NCI-H2081 treated with DMSO at 0.1 percent for 48 hours (cell line): ENCODE data around the gene SYNGAP1.
"Not testable (repeated sequence)": the region's sequence is repeated elsewhere in the genome, so short reads cannot be mapped to it uniquely, and the experiment has no call there.

Experiments
- DNase-seq: peaks from one replicate; lab custom pipeline; 2025; lab: John Stamatoyannopoulos, UW

The SYNGAP1 gene

GRCh38 chr6:33469661-33470060 is 49.8 kb downstream of the SYNGAP1 start:
- DNase-seq, result no peak

GRCh38 chr6:33477864-33478263 is 58.0 kb downstream of the SYNGAP1 start:
- DNase-seq, result no peak

- DNase-seq, result no peak
These were observed 61.3 kb downstream of the SYNGAP1 start for GRCh38 chr6:33481192-33481591.

GRCh38 chr6:33482620-33483019 is 62.8 kb downstream of the SYNGAP1 start:
- not testable (repeated sequence) for DNase-seq

- no peak for DNase-seq
These were observed 63.8 kb downstream of the SYNGAP1 start for GRCh38 chr6:33483678-33484077.

- not testable (repeated sequence) for DNase-seq
These were observed 64.9 kb downstream of the SYNGAP1 start for GRCh38 chr6:33484673-33485262.

GRCh38 chr6:33485680-33486079 is 65.8 kb downstream of the SYNGAP1 start:
- DNase-seq, result not testable (repeated sequence)

GRCh38 chr6:33488339-33488738 is 68.5 kb downstream of the SYNGAP1 start:
- no peak for DNase-seq

- no peak for DNase-seq
These were observed 70.3 kb downstream of the SYNGAP1 start for GRCh38 chr6:33490198-33490597.

- no peak for DNase-seq
These were observed 70.8 kb downstream of the SYNGAP1 start for GRCh38 chr6:33490621-33491020.

- DNase-seq, result no peak
These were observed 72.2 kb downstream of the SYNGAP1 start for GRCh38 chr6:33492093-33492492.

GRCh38 chr6:33497157-33497556 is 77.3 kb downstream of the SYNGAP1 start:
- no peak for DNase-seq

GRCh38 chr6:33502486-33502885 is 82.6 kb downstream of the SYNGAP1 start:
- DNase-seq, result no peak

- DNase-seq, result no peak
These were observed 84.6 kb downstream of the SYNGAP1 start for GRCh38 chr6:33504486-33504885.
